NCI-H2227 (cell line): ENCODE results near the gene ZC3H14.

ENCODE experiments used
- DNase-seq: peaks from one replicate; lab custom pipeline; 2025; ENCODE audit not compliant: unreplicated experiment; lab: John Stamatoyannopoulos, UW

Gene ZC3H14

GRCh38 chr14:88599761-88600439, 37.1 kb downstream of the ZC3H14 start:
- DNase-seq = no peak

DNA sequence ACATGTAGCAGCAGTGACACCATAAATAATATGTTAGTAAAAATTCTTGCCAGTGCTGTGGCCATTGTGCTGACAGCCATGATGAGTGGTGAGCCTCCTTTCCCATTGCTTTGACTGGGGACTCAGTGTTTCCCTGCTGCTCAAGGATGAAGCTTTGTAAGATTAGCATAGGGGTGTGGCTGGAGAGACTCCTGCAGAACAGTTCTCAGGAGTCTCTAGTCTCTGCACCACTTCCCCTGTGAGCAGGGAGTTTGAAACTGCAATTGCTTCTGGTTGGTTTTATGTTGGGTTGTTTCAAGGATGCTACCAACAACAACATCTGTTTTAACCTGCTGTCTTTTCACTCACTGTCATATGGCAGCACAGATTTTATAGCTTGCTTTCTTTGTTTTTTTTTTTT, 41.4 kb downstream of the ZC3H14 start:
- no peak for DNase-seq

DNA sequence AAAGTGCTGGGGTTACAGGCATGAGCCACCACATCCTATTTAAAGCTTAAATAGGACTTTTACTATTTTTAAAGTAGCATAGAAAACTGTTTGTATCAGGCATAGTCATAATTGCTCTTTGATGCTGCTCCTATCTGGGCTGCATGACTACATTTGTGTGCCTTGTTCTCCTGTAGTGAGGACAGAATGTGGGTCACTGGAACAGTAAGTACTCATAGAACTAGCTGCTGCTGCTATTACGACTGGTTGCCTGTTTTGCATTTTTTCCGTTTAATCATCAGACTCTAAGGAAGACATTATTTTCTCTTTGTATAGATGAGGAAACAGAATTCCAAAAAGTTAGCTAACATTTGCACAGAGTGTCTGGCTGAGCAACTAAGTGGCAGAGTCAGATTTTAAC, 42.8 kb downstream of the ZC3H14 start:
- DNase-seq = no peak

GRCh38 chr14:88607829-88608228, 45.0 kb downstream of the ZC3H14 start:
- DNase-seq = no peak

GRCh38 chr14:88611878-88612277, 49.0 kb downstream of the ZC3H14 start:
- DNase-seq = no peak

DNA sequence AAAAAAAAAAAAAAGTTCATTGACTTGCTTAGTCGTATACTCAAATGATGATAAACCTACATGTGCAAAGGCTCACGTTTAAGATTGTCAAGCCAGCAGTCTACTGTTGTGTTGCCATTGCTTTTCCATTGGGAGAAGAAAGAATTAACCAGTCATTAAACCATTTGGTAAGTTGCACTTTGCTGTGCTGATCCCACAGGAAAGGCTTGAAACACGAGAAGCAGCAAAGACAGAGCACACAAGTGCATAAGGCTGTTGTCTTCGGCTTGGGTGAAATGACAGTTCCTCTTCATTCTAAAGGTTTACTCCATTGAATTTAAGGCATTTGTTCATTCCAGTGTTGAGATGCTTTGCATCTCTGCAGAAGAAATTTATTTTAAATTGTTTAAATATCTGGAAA, 50.1 kb downstream of the ZC3H14 start:
- no peak for DNase-seq

DNA sequence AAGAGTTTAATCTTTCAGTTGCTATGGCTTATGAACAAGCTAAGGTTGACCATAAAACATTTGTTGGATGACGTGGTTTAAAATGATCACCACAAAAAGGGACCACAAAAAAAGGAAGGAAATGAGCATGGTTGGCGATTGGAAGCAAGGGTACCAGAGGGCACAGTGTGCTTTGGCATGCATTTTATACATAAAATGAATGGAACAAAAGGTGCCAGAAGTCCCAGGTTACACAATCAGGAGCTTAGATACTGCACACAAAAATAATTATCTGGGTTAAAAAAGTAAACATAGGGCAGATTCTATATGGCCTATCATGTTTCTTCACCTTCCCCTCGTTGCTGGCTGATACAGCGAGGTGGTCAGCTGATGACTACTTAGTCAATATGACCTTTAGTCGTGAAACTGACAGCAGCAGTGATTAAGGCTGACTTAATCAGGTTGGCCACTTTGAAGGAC, 50.7 kb downstream of the ZC3H14 start:
- DNase-seq = no peak

GRCh38 chr14:88614218-88614907, 51.5 kb downstream of the ZC3H14 start:
- DNase-seq = no peak

- DNase-seq = no peak
These were observed 53.9 kb downstream of the ZC3H14 start for GRCh38 chr14:88616697-88617096.

GRCh38 chr14:88617479-88617878, 54.6 kb downstream of the ZC3H14 start:
- no peak for DNase-seq

GRCh38 chr14:88618476-88618875, 55.6 kb downstream of the ZC3H14 start:
- no peak for DNase-seq

GRCh38 chr14:88621100-88621499, 58.3 kb downstream of the ZC3H14 start:
- no peak for DNase-seq

DNA sequence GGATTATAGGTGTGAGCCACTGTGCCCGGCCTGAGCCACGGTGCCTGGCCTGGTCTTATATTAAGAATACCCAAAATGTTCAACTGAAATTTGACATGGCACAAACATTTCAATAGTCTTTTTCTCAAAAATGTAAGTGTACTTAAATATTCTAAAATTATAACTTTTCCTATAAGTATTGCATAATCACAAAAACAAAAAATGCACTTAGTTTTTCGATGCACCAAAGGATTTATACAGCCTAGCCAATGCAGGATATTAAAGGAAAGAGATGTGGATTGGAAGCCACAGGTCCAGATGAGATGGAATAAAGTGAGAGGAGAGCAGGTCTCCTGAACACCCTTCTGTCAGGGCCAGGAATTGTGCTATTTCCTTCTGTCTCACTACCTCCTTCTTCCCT, 62.8 kb downstream of the ZC3H14 start:
- DNase-seq = no peak

DNA sequence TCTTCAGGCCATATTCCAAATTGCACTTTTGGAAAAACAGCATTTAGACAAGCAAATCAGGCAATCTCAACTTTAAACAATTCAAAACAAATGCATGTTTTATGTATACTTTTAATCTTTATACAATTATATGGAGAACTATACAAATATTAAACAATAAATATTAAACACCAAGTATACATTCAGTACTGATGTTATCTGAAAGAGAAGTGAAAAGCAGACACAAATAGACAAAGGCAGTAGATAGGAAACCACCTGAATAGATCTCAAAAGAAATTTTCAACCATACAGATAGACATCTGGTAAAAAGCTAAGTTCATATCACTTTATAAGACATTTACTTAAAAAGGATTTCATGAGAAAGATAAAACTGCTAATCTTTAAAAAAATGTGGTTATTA, 65.2 kb downstream of the ZC3H14 start:
- DNase-seq = no peak

- no peak for DNase-seq
These were observed 65.6 kb downstream of the ZC3H14 start for GRCh38 chr14:88628462-88628861.

- no peak for DNase-seq
These were observed 67.7 kb downstream of the ZC3H14 start for GRCh38 chr14:88630565-88630964.

DNA sequence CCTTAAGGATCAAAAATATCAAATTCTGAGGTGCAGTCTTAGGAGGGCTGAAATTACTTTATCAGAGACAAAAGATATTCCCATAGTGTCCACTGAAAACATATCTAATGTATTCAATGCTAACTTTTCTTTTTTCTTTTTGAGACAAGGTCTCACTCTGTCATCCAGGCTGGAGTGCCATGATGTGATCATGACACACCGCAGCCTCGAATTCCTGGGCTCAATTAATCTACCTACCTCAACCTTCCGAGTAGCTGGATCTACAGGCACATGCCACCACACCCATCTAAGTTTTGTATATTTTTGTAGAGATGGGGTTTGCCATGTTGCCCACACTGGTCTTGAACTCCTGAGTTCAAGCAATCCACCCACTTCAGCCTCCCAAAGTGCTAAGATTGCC, 68.3 kb downstream of the ZC3H14 start:
- no peak for DNase-seq

DNA sequence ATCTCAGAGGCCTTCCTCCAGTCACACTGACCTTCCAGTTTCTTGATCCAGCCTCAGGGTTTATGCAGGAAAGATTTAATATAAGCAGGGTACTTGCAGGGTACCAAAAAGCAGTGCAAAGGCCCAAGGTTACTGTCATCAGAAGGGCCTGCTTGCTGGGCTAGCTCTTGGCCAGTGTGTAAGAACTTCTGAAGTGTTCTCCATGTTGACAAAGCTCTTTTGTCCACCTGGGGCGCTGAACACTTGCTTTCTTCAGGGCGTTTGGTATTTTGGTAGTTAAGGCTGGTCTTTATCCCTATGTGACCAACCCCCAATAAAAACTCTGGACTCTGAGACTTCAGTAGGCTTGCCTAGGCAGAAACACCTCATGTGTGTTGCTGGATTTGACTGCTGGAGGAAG, 69.7 kb downstream of the ZC3H14 start:
- no peak for DNase-seq

DNA sequence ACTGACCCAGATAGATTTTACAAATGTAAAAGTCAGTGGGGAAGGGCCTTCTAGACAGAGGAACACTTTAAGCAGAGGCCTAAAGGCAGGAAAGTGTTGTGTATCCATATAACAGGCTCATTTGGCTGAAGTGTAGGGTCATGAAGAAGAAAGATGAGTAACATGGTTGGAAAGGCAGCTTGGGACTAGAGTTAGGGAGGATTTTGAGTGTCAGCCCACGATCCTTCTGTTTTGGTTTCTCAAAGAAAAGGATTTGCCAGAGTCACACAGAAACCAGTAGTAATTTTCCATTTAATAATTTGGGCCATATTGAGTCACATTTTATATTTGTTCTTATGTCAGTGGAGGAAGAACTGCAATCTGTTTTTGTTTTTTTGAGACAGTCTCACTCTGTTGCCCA, 76.4 kb downstream of the ZC3H14 start:
- no peak for DNase-seq

DNA sequence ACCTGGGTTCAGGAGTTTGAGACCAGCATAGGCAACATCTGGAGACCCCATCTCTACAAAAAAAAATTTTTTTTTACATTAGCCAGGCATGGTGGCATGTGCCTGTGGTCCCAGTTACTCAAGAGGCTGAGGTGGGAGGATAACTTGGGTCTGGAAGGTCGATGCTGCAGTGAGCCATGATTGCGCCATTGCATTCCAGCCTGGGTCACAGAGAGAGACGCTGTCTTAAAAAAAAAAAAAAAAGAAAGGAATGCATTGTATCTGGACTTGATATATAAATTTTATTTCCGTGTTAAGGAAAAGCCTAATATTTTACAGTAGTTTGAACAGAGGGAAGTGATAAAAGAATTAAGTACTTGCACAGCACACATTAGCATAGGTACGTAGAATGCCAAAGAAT, 97.2 kb downstream of the ZC3H14 start:
- DNase-seq = no peak

- DNase-seq = peak; percentile 78
These were observed 104.9 kb downstream of the ZC3H14 start for GRCh38 chr14:88667555-88668273.

- no peak for DNase-seq
These were observed 105.7 kb downstream of the ZC3H14 start for GRCh38 chr14:88668448-88669116.
